ENCODE data around the gene SDK1. TPM values are rescaled to one million over a fixed set of nuclear protein-coding genes. Genes with fewer than 3 reads are reported as not detected.

The SDK1 gene
- total and polyA plus RNA-seq, 2 experiments from 2014 or later: 4.1 to 16.5 TPM

DNA sequence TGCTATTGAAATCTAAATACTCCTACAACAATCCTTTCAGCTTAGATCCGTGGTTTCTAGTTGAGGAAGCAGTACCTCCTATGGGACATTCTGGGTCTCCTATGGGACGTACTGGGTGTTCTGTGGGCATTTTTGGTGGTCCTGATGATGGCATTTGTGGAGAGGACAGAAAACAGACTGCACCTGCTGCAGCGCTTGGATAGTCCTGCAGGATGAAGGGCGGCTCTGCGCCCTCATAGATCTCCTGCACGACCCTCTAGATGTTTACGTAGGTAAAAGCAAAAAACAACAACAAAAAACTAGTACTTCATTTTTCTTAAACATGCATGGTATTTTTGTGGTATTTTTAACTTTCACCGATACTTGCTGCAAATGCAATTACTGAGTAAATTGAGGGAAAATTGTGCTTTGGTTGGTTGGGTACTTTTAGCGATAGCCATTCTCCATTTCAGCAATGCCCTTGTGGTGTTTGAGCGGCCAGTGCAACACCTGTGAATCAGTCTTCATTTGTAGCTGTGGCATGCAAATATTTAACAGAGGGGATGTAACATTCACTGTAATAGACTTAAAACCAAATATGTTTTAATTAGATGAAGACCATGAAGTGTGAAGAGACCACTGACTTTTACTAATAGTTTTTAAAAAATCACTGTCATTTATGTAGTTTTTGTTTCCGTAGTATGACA lies 461.2 kb downstream of the SDK1 start:
- Histone ChIP-seq H3K4me3 (no peak overlapping the region), H3K27ac (no peak overlapping the region), H3K27me3 (no peaks in the 10 kb centered on the region), H3K36me3 (no peaks in the 10 kb centered on the region), H3K4me1 (ENCODE audit: low read depth) (no peaks in the 10 kb centered on the region), H3K9me3 (ENCODE audit: low read depth) (no peaks in the 10 kb centered on the region)
- no peak for DNase-seq (ENCODE audit: low read depth in 1 of 2, low spot score in 1 of 2)
- TF ChIP-seq, protein P1, sequence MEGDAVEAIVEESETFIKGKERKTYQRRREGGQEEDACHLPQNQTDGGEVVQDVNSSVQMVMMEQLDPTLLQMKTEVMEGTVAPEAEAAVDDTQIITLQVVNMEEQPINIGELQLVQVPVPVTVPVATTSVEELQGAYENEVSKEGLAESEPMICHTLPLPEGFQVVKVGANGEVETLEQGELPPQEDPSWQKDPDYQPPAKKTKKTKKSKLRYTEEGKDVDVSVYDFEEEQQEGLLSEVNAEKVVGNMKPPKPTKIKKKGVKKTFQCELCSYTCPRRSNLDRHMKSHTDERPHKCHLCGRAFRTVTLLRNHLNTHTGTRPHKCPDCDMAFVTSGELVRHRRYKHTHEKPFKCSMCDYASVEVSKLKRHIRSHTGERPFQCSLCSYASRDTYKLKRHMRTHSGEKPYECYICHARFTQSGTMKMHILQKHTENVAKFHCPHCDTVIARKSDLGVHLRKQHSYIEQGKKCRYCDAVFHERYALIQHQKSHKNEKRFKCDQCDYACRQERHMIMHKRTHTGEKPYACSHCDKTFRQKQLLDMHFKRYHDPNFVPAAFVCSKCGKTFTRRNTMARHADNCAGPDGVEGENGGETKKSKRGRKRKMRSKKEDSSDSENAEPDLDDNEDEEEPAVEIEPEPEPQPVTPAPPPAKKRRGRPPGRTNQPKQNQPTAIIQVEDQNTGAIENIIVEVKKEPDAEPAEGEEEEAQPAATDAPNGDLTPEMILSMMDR (IDR thresholded peaks at IDR 0.05; ENCODE audit: low read depth, low read length): no peak

DNA sequence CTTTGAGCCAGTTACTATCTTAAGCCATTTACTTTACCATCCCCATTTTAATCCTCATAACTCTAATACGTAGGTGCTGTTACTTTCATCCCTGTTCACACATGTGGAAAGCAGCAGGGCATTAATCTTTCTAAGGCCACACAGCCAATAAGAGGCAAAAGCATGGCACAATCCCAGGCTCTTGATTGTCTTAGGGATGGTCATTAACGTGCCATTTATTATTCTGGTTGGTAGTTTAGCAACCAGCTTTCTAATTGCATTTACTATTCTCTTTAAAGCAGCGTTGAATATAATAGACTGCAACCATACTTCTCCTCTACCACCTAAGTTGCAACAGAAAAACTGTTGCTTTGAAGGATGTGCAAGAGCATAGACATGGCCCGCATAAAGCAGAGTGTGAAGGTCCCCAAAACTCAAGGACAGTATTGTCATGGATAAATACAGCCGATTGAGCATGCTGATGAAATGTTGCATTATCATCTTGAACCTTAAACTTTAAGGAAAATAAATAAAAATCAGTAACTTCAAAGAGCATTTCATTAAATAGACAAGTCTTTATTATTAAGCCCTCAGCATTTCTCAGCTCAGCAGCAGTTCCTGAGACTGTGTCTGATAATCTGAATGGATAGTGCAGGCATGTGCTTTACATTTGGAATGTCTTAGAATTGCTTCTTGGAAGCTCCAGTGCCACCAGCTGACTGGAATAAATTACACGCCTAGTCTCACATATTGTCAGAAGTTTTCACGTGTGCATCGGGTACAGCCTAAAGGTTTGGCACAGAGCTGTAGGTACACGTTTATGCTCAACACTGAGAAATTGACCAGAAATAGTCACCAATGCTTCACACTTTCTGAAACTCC lies 467.1 kb downstream of the SDK1 start:
- TF ChIP-seq, protein P1 (IDR thresholded peaks at IDR 0.05; ENCODE audit: low read depth, low read length): no peak
- Histone ChIP-seq H3K9me3 (ENCODE audit: low read depth) (no peaks in the 10 kb centered on the region), H3K4me1 (ENCODE audit: low read depth) (no peaks in the 10 kb centered on the region), H3K4me3 (no peak overlapping the region), H3K36me3 (no peaks in the 10 kb centered on the region), H3K27ac (no peak overlapping the region), H3K27me3 (no peaks in the 10 kb centered on the region)
- no peak for DNase-seq (ENCODE audit: low read depth in 1 of 2, low spot score in 1 of 2)

DNA sequence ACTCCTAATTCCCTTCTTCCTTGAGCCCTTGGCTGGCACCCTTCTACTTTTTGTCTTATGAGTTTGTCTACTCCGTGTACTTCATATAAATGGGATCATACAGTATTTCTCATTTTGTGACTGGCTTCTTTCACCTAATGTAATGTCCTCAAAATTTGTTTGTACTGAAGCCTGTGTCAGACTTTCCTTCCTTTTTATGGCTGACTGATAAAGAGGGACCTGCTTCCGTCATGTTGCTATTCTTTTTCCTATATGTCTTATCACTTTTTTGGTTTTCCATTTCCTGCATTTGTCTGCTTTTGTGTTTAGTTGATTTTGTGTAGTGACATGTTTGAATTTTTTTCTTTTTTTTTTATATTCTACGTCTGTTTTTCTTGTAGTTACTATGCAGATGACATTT lies 470.9 kb downstream of the SDK1 start:
- no peak overlapping the region for H3K27ac ChIP-seq
- no peak overlapping the region for H3K4me3 ChIP-seq
- no peaks in the 10 kb centered on the region for H3K4me1 ChIP-seq (ENCODE audit: low read depth)
- TF ChIP-seq, protein P1 (IDR thresholded peaks at IDR 0.05; ENCODE audit: low read depth, low read length): no peak
- H3K36me3 ChIP-seq: no peaks in the 10 kb centered on the region
- H3K9me3 ChIP-seq (ENCODE audit: low read depth): no peaks in the 10 kb centered on the region
- no peak for DNase-seq (ENCODE audit: low read depth in 1 of 2, low spot score in 1 of 2)
- no peaks in the 10 kb centered on the region for H3K27me3 ChIP-seq

DNA sequence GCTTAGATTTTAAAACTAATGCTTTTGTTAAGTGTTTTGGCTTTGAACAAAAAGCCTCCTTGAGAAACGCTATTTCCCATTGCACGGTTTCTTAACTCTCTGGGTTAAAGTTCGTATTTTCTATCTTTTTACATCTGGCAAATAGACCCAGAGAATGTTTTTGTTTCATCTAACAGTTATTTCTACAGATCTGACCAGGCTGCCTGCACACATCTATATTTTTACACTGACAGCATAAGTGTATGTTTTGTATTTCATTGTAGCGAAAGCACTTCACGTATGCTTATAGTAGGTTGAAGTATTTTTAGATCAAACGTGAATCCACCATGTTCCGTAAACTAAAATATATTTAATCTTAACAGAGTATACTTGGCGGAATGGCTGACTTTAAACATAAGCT lies 477.3 kb downstream of the SDK1 start:
- Histone ChIP-seq H3K9me3 (ENCODE audit: low read depth) (no peaks in the 10 kb centered on the region), H3K4me1 (ENCODE audit: low read depth) (no peaks in the 10 kb centered on the region), H3K27ac (no peak overlapping the region), H3K36me3 (no peaks in the 10 kb centered on the region), H3K27me3 (no peaks in the 10 kb centered on the region), H3K4me3 (no peak overlapping the region)
- no peak for DNase-seq (ENCODE audit: low read depth in 1 of 2, low spot score in 1 of 2)
- TF ChIP-seq, protein P1 (IDR thresholded peaks at IDR 0.05; ENCODE audit: low read depth, low read length): no peak

DNA sequence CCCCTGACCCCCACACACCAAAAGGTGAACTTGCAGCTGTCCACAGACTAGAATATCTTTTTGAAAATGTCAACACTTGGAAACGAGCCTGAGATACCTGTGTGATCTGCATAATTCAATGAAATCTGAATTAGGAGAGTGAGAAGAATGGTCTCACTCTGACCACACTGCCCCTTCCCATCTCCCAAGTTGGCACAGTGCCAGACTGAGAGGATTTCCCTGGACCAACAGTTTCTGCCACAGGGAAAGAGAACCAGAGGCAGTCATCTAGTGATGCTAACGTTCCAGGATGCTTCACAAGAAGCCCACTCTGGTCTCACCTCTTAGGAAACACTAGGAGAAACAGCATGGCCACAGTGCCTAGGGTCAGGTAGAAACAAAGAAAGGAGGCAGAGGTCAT lies 479.0 kb downstream of the SDK1 start:
- H3K4me3 ChIP-seq: no peak overlapping the region
- H3K27ac ChIP-seq: no peak overlapping the region
- TF ChIP-seq, protein P1 (IDR thresholded peaks at IDR 0.05; ENCODE audit: low read depth, low read length): no peak
- H3K36me3 ChIP-seq: no peaks in the 10 kb centered on the region
- DNase-seq (ENCODE audit: low read depth in 1 of 2, low spot score in 1 of 2): no peak
- no peaks in the 10 kb centered on the region for H3K4me1 ChIP-seq (ENCODE audit: low read depth)
- no peaks in the 10 kb centered on the region for H3K27me3 ChIP-seq
- H3K9me3 ChIP-seq (ENCODE audit: low read depth): no peaks in the 10 kb centered on the region
